Measurements from ENCODE around the gene GGTLC2. TPM values are rescaled to one million over a fixed set of nuclear protein-coding genes. Genes with fewer than 3 reads are reported as not detected.

Gene GGTLC2
- total RNA-seq, 1 experiment from 2014 or later = not detected

- intact Hi-C loops (cut with micrococcal nuclease; ENCODE audit: unreplicated experiment) (no loop called here), in situ Hi-C loops (cut with HindIII; ENCODE audit: low pct_unique_long_range_greater_than_20kb, low sequenced_read_pairs) (no loop called here)
- DNase-seq (ENCODE audit: low read depth, low spot score) (no peak), ATAC-seq (no peak)
- H3K9me3 ChIP-seq (ENCODE audit: control insufficient read depth, insufficient read depth, low read depth, low read length) = no peaks in the 10 kb centered on the region
- no peak overlapping the region for H3K27ac ChIP-seq (ENCODE audit: low read length)
- ChIA-PET CTCF (no interaction called here), POLR2A (interaction anchor here (0.6 kb wide), 1 partner anchor 10 kb away, joined by 4 read pairs; no protein-coding TSS in a partner anchor)
- H3K4me3 ChIP-seq (ENCODE audit: low read depth in 2 of 2, low read length in 2 of 2) = no peak overlapping the region
- TF ChIP-seq TCF7L2 (IDR thresholded peaks at IDR 0.05; ENCODE audit: low read depth, low read length) (no peak), REST (IDR thresholded peaks at IDR 0.05; ENCODE audit: insufficient read depth in 1 of 2, low read depth in 2 of 2, low read length in 1 of 2) (no peak), SIN3A (IDR thresholded peaks at IDR 0.05; ENCODE audit: borderline replicate concordance, insufficient read depth, low read depth, low read length) (no peak), POLR2AphosphoS5 (IDR thresholded peaks at IDR 0.05; ENCODE audit: low read depth, low read length) (no peak), CTCF (IDR thresholded peaks at IDR 0.05) (no peak)
- no TSS peak for BruUV-seq (replicated peaks)
- H3K4me1 ChIP-seq (ENCODE audit: control insufficient read depth, insufficient read depth, low read length) = no peaks in the 10 kb centered on the region
- H3K36me3 ChIP-seq (ENCODE audit: control insufficient read depth, insufficient read depth, low read length) = no peaks in the 10 kb centered on the region
- H3K27me3 ChIP-seq (ENCODE audit: control insufficient read depth, insufficient read depth, low read length) = no peaks in the 10 kb centered on the region
Measured at GRCh38 chr22:22683668-22684361, 39.4 kb downstream of the GGTLC2 start.

GRCh38 chr22:22684580-22685561 lies 40.5 kb downstream of the GGTLC2 start:
- ChIA-PET POLR2A (interaction anchor here (0.6 kb wide), 1 partner anchor 11 kb away, joined by 4 read pairs; no protein-coding TSS in a partner anchor), CTCF (interaction anchor here (0.7 kb wide), 1 partner anchor 10 kb away, joined by 3 read pairs; no protein-coding TSS in a partner anchor)
- Histone ChIP-seq H3K4me3 (ENCODE audit: low read depth in 2 of 2, low read length in 2 of 2) (no peak overlapping the region), H3K36me3 (ENCODE audit: control insufficient read depth, insufficient read depth, low read length) (no peaks in the 10 kb centered on the region), H3K4me1 (ENCODE audit: control insufficient read depth, insufficient read depth, low read length) (no peaks in the 10 kb centered on the region), H3K9me3 (ENCODE audit: control insufficient read depth, insufficient read depth, low read depth, low read length) (no peaks in the 10 kb centered on the region), H3K27ac (ENCODE audit: low read length) (no peak overlapping the region), H3K27me3 (ENCODE audit: control insufficient read depth, insufficient read depth, low read length) (no peaks in the 10 kb centered on the region)
- no TSS peak for BruUV-seq (replicated peaks)
- ATAC-seq (0 out of 2 replicates have a peak, but pooled peaks have one; percentile 56), DNase-seq (ENCODE audit: low read depth, low spot score) (no peak)
- intact Hi-C loops (cut with micrococcal nuclease; ENCODE audit: unreplicated experiment) (no loop called here), in situ Hi-C loops (cut with HindIII; ENCODE audit: low pct_unique_long_range_greater_than_20kb, low sequenced_read_pairs) (no loop called here)
- no peak for TF ChIP-seq SIN3A (IDR thresholded peaks at IDR 0.05; ENCODE audit: borderline replicate concordance, insufficient read depth, low read depth, low read length)
- TF ChIP-seq TCF7L2 (IDR thresholded peaks at IDR 0.05; ENCODE audit: low read depth, low read length) = no peak
- no peak for TF ChIP-seq POLR2AphosphoS5 (IDR thresholded peaks at IDR 0.05; ENCODE audit: low read depth, low read length)
- TF ChIP-seq CTCF (IDR thresholded peaks at IDR 0.05) = peak; percentile 58
- TF ChIP-seq REST (IDR thresholded peaks at IDR 0.05; ENCODE audit: insufficient read depth in 1 of 2, low read depth in 2 of 2, low read length in 1 of 2) = no peak

Data from Panc1 (cell line).